ENCODE data around the gene CORO1C.

Gene CORO1C

DNA sequence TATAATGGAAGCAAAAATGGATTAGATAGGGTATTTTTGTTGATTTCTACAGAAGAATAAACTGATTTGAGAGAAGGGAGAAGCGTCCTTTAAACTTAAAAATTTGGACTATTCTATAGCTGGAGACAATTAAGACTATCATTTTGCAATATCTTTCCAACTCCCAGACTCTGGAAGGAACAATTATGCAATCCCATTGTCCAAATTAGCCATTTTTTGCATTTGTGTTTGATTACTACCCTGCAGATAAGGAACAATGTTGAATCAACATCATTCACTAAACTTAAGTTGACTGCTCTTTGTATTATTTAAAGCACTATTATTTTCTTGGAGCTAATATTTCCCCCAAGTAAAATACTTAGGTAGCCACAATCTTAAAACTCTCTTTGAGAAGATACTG lies 62.8 kb downstream of the CORO1C start:
- H3K36me3 ChIP-seq (ENCODE audit: control insufficient read depth, insufficient read depth, low read length) = peaks cover 2% of the 10 kb centered on the region
- no peak for DNase-seq (ENCODE audit: extremely low read depth, insufficient read length)
- no peak overlapping the region for H3K4me3 ChIP-seq (replicated peaks; ENCODE audit: low read depth, low read length)
- no peak for TF ChIP-seq CTCF (IDR thresholded peaks at IDR 0.05; ENCODE audit: insufficient read depth, low read length, poor library complexity, severe bottlenecking)
- H3K27me3 ChIP-seq (replicated peaks; ENCODE audit: control insufficient read depth, insufficient read depth, low read length) = no peaks in the 10 kb centered on the region

DNA sequence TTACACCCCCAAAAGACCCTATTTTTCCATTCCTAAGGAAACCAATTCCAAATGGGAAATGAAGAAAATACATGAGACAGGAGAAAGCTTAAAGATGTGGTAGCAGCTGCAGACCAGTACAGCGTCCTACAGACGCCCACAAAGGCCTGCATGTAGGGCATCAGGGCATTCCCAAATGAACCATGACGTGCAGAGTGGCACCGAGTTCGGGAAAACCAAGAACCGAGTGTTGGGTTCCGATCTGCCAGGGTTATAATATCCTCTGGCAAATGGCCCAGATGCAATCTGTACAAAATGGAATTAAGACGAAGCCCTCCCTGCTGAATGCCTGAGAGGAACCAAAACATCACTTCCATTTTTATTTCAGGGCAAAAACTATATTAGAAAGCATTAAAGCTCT lies 63.3 kb downstream of the CORO1C start:
- Histone ChIP-seq H3K27me3 (replicated peaks; ENCODE audit: control insufficient read depth, insufficient read depth, low read length) (no peaks in the 10 kb centered on the region), H3K36me3 (ENCODE audit: control insufficient read depth, insufficient read depth, low read length) (peaks cover 2% of the 10 kb centered on the region), H3K4me3 (replicated peaks; ENCODE audit: low read depth, low read length) (no peak overlapping the region)
- no peak for TF ChIP-seq CTCF (IDR thresholded peaks at IDR 0.05; ENCODE audit: insufficient read depth, low read length, poor library complexity, severe bottlenecking)
- DNase-seq (ENCODE audit: extremely low read depth, insufficient read length) = no peak

DNA sequence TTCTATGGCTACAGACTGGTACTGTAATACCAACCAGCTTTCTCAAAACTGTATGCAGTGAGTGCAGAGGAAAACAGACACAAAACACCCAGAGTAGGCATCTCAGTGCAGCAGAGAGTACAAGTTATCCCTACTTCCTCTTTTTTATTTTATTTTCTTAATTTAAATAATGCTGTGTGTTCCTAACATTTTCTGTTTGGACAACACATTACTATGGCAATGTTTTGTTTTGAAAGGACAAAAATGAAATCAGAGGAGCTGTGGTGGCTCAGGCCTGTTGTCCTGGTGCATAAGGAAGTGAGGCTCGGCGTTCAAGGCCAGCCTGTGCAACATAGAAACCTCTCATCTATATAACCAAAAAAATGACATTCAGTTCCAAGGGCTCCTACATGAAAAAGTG lies 64.0 kb downstream of the CORO1C start:
- no peak for DNase-seq (ENCODE audit: extremely low read depth, insufficient read length)
- Histone ChIP-seq H3K4me3 (replicated peaks; ENCODE audit: low read depth, low read length) (no peak overlapping the region), H3K27me3 (replicated peaks; ENCODE audit: control insufficient read depth, insufficient read depth, low read length) (no peaks in the 10 kb centered on the region), H3K36me3 (ENCODE audit: control insufficient read depth, insufficient read depth, low read length) (peaks cover 2% of the 10 kb centered on the region)
- TF ChIP-seq CTCF (IDR thresholded peaks at IDR 0.05; ENCODE audit: insufficient read depth, low read length, poor library complexity, severe bottlenecking) = no peak

DNA sequence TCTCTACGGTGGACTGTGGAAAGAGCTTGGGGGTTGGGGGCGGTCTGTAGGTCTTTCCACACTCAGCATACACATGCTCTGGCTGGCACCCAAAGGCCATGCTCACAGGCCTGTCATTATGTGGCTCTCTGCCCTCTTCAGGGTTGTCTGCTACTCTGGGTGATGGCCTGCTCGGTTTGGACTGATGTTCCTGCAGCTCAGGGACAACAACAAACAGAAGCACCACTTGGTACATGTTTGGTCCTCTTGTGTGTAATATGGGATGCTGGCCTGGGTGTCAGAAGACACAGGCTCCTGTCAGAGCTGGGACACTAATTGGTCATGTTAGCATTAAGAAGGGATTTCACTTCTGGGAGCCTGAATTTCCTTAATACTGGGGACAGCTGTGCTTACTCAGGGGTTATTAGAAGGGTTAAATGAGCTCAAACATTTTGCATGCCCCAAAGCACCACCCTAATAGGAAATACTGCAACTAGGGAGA lies 64.9 kb downstream of the CORO1C start:
- TF ChIP-seq CTCF (IDR thresholded peaks at IDR 0.05; ENCODE audit: insufficient read depth, low read length, poor library complexity, severe bottlenecking) = no peak
- no peak overlapping the region for H3K4me3 ChIP-seq (replicated peaks; ENCODE audit: low read depth, low read length)
- H3K27me3 ChIP-seq (replicated peaks; ENCODE audit: control insufficient read depth, insufficient read depth, low read length) = no peaks in the 10 kb centered on the region
- DNase-seq (ENCODE audit: extremely low read depth, insufficient read length) = no peak
- peaks cover 4% of the 10 kb centered on the region; the same call in 1 of the 2 replicates for H3K36me3 ChIP-seq (ENCODE audit: control insufficient read depth, insufficient read depth, low read length)

GRCh38 chr12:108665608-108666202 lies 65.6 kb downstream of the CORO1C start:
- H3K27me3 ChIP-seq (replicated peaks; ENCODE audit: control insufficient read depth, insufficient read depth, low read length) = no peaks in the 10 kb centered on the region
- DNase-seq (ENCODE audit: extremely low read depth, insufficient read length) = no peak
- H3K4me3 ChIP-seq (replicated peaks; ENCODE audit: low read depth, low read length) = no peak overlapping the region
- peaks cover 4% of the 10 kb centered on the region; the same call in 1 of the 2 replicates for H3K36me3 ChIP-seq (ENCODE audit: control insufficient read depth, insufficient read depth, low read length)
- no peak for TF ChIP-seq CTCF (IDR thresholded peaks at IDR 0.05; ENCODE audit: insufficient read depth, low read length, poor library complexity, severe bottlenecking)
